Activated CD8-positive, alpha-beta T cell treated with anti-CD3 and anti-CD28 coated beads, Interleukin-2, amount 10 ng/mL, durations not matched to agents 7 days and 5 days (primary cell): ENCODE measurements around the gene STYXL2. TPM values are rescaled to one million over a fixed set of nuclear protein-coding genes. Genes with fewer than 3 reads are reported as not detected.

Experiments used
- ATAC-seq: fragments of 150-1000 bp; cut with Tn5 transposase; one replicate; pipeline ENCODE4 v1.10.0; 2021; ENCODE audit warnings: moderate library complexity
- CTCF ChIA-PET: fragments of 350-600 bp; sonication (Branson Sonifier 250); formaldehyde crosslinking; loops from one replicate; lab custom pipeline; 2021; ENCODE audit warnings: antibody characterized with exemption; lab: Charles Lee
- POLR2A ChIA-PET: fragments of 350-600 bp; sonication (Branson Sonifier 250); formaldehyde crosslinking; loops from one replicate; lab custom pipeline; 2021; ENCODE audit warnings: antibody characterized with exemption; lab: Charles Lee
- DNase-seq: peaks from one replicate; pipeline ENCODE4 v3.0.0-alpha.2; 2020
- H3K27ac Mint-ChIP-seq: one replicate; pipeline ENCODE4 v1.8.0; 2021; ENCODE audit warnings: mild to moderate bottlenecking, mixed read lengths
- H3K27me3 Mint-ChIP-seq: one replicate; pipeline ENCODE4 v1.8.0; 2021; ENCODE audit warnings: low read depth, mixed read lengths
- H3K36me3 Mint-ChIP-seq: one replicate; pipeline ENCODE4 v1.8.0; 2021; ENCODE audit warnings: low read depth, mixed read lengths
- H3K4me1 Mint-ChIP-seq: one replicate; pipeline ENCODE4 v1.8.0; 2021; ENCODE audit warnings: low read depth, mixed read lengths
- H3K4me3 Mint-ChIP-seq: one replicate; pipeline ENCODE4 v1.8.0; 2021; ENCODE audit warnings: mild to moderate bottlenecking, mixed read lengths
- H3K9me3 Mint-ChIP-seq: one replicate; pipeline ENCODE4 v1.8.0; 2022; ENCODE audit warnings: mixed read lengths; ENCODE audit not compliant: insufficient read depth
- total RNA-seq, 2 experiments: library from RNA; stranded (reverse); gene quantifications; one replicate each; pipeline ENCODE4 v1.2.3, GENCODE V29; 2021

STYXL2 gene
- total RNA-seq, 2 experiments from 2014 or later: not detected

DNA sequence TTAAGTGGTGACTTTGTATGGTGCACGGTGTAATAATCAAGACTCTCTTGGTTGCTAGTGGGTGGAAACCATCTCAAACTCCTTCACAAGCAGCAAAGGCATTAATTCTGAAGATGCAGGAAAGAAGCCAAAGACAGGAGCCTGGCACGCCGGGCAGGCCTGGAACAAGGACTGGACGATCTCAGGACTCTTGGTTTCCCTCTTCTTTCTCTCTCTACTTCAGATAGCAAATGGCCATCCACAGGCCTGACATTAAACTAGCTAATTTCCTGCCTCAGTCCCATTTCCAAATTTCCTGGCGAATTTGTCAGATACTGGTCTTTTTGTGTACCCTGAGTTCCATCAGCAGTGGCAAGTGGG lies 28.2 kb downstream of the STYXL2 start:
- no peak for ATAC-seq
- peaks cover 7% of the 10 kb centered on the region for H3K27me3 Mint-ChIP-seq
- no peaks in the 10 kb centered on the region for H3K9me3 Mint-ChIP-seq
- DNase-seq: no peak
- peaks cover 9% of the 10 kb centered on the region for H3K4me1 Mint-ChIP-seq
- H3K4me3 Mint-ChIP-seq: peak overlapping the region; percentile 3
- CTCF ChIA-PET: interaction anchor here (0.7 to 7.3 kb wide), 8 partner anchors 18 to 411 kb away, joined by 3 to 57 read pairs (median 3); no protein-coding TSS in a partner anchor
- H3K36me3 Mint-ChIP-seq: no peaks in the 10 kb centered on the region
- POLR2A ChIA-PET: no interaction called here
- H3K27ac Mint-ChIP-seq: no peak overlapping the region

- Mint-ChIP-seq H3K4me3 (no peak overlapping the region), H3K9me3 (no peaks in the 10 kb centered on the region), H3K36me3 (no peaks in the 10 kb centered on the region), H3K27me3 (peaks cover 10% of the 10 kb centered on the region), H3K27ac (no peak overlapping the region), H3K4me1 (peaks cover 9% of the 10 kb centered on the region)
- ChIA-PET POLR2A (no interaction called here), CTCF (interaction anchor here (0.7 to 7.3 kb wide), 7 partner anchors 18 to 411 kb away, joined by 3 to 57 read pairs (median 3); no protein-coding TSS in a partner anchor)
- ATAC-seq: no peak
- no peak for DNase-seq
Measured at GRCh38 chr1:167122568-167122967, 28.7 kb downstream of the STYXL2 start.

GRCh38 chr1:167126317-167126716 lies 32.4 kb downstream of the STYXL2 start:
- no peaks in the 10 kb centered on the region for H3K9me3 Mint-ChIP-seq
- DNase-seq (no peak), ATAC-seq (no peak)
- H3K36me3 Mint-ChIP-seq: no peaks in the 10 kb centered on the region
- ChIA-PET CTCF (interaction anchor here (1.3 to 7.3 kb wide), 4 partner anchors 59 to 407 kb away, joined by 4 to 57 read pairs (median 6); no protein-coding TSS in a partner anchor), POLR2A (interaction anchor here (1.5 kb wide), 1 partner anchor 94 kb away, joined by 4 read pairs; the partner anchor contains the start of gene POU2F1)
- peaks cover 14% of the 10 kb centered on the region for H3K27me3 Mint-ChIP-seq
- peaks cover 6% of the 10 kb centered on the region for H3K4me1 Mint-ChIP-seq
- no peak overlapping the region for H3K4me3 Mint-ChIP-seq
- H3K27ac Mint-ChIP-seq: no peak overlapping the region

DNA sequence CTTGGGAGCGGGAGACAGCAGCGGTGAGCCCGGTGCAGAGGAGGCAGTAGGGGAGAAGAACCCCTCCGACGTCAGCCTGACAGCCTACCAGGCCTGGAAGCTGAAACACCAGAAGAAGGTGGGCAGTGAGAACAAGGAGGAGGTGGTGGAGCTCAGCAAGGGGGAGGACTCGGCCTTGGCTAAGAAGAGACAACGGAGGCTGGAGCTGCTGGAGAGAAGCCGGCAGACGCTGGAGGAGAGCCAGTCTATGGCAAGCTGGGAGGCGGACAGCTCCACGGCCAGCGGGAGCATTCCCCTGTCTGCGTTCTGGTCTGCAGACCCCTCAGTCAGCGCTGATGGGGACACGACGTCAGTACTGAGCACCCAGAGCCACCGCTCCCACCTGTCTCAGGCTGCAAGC lies 32.9 kb downstream of the STYXL2 start:
- POLR2A ChIA-PET: interaction anchor here (1.5 kb wide), 1 partner anchor 93 kb away, joined by 4 read pairs; the partner anchor contains the start of gene POU2F1
- no peak overlapping the region for H3K27ac Mint-ChIP-seq
- CTCF ChIA-PET: interaction anchor here (0.7 to 7.3 kb wide), 6 partner anchors 58 to 406 kb away, joined by 3 to 57 read pairs (median 4); no protein-coding TSS in a partner anchor
- H3K27me3 Mint-ChIP-seq: peaks cover 18% of the 10 kb centered on the region
- ATAC-seq (no peak), DNase-seq (no peak)
- H3K9me3 Mint-ChIP-seq: no peaks in the 10 kb centered on the region
- H3K4me3 Mint-ChIP-seq: no peak overlapping the region
- H3K4me1 Mint-ChIP-seq: peaks cover 2% of the 10 kb centered on the region
- no peaks in the 10 kb centered on the region for H3K36me3 Mint-ChIP-seq

- ChIA-PET POLR2A (interaction anchor here (1.5 kb wide), 1 partner anchor 93 kb away, joined by 4 read pairs; the partner anchor contains the start of gene POU2F1), CTCF (interaction anchor here (0.7 to 7.3 kb wide), 5 partner anchors 58 to 217 kb away, joined by 3 to 57 read pairs (median 4); no protein-coding TSS in a partner anchor)
- no peak for ATAC-seq
- H3K9me3 Mint-ChIP-seq: no peaks in the 10 kb centered on the region
- H3K4me1 Mint-ChIP-seq: no peaks in the 10 kb centered on the region
- no peak for DNase-seq
- H3K27ac Mint-ChIP-seq: no peak overlapping the region
- H3K36me3 Mint-ChIP-seq: no peaks in the 10 kb centered on the region
- H3K4me3 Mint-ChIP-seq: no peak overlapping the region
- H3K27me3 Mint-ChIP-seq: peaks cover 18% of the 10 kb centered on the region
Measured at GRCh38 chr1:167127236-167127635, 33.4 kb downstream of the STYXL2 start.

DNA sequence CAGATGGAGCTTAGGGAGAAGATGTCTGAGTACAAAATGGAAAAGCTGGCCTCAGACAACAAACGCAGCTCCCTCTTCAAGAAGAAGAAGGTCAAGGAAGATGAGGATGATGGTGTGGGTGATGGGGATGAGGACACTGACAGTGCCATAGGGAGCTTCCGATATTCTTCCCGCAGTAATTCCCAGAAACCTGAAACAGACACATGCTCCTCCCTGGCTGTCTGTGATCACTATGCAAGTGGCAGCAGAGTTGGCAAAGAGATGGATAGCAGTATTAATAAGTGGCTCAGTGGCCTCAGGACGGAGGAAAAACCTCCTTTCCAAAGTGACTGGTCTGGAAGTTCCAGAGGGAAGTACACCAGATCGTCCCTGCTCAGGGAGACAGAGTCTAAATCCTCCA lies 33.8 kb downstream of the STYXL2 start:
- ChIA-PET POLR2A (interaction anchor here (1.5 kb wide), 1 partner anchor 93 kb away, joined by 4 read pairs; the partner anchor contains the start of gene POU2F1), CTCF (interaction anchor here (1.0 to 7.3 kb wide), 5 partner anchors 54 to 217 kb away, joined by 3 to 57 read pairs (median 4); no protein-coding TSS in a partner anchor)
- Mint-ChIP-seq H3K27ac (no peak overlapping the region), H3K36me3 (no peaks in the 10 kb centered on the region), H3K4me1 (no peaks in the 10 kb centered on the region), H3K27me3 (peaks cover 18% of the 10 kb centered on the region), H3K4me3 (no peak overlapping the region), H3K9me3 (no peaks in the 10 kb centered on the region)
- DNase-seq: no peak
- no peak for ATAC-seq

- ATAC-seq (no peak), DNase-seq (no peak)
- H3K4me1 Mint-ChIP-seq: no peaks in the 10 kb centered on the region
- POLR2A ChIA-PET: no interaction called here
- H3K36me3 Mint-ChIP-seq: no peaks in the 10 kb centered on the region
- no peak overlapping the region for H3K4me3 Mint-ChIP-seq
- no peak overlapping the region for H3K27ac Mint-ChIP-seq
- H3K27me3 Mint-ChIP-seq: peaks cover 18% of the 10 kb centered on the region
- CTCF ChIA-PET: interaction anchor here (1.0 to 7.3 kb wide), 4 partner anchors 24 to 69 kb away, joined by 3 to 57 read pairs (median 4); no protein-coding TSS in a partner anchor
- H3K9me3 Mint-ChIP-seq: no peaks in the 10 kb centered on the region
Measured at GRCh38 chr1:167128261-167129227, 34.7 kb downstream of the STYXL2 start.

DNA sequence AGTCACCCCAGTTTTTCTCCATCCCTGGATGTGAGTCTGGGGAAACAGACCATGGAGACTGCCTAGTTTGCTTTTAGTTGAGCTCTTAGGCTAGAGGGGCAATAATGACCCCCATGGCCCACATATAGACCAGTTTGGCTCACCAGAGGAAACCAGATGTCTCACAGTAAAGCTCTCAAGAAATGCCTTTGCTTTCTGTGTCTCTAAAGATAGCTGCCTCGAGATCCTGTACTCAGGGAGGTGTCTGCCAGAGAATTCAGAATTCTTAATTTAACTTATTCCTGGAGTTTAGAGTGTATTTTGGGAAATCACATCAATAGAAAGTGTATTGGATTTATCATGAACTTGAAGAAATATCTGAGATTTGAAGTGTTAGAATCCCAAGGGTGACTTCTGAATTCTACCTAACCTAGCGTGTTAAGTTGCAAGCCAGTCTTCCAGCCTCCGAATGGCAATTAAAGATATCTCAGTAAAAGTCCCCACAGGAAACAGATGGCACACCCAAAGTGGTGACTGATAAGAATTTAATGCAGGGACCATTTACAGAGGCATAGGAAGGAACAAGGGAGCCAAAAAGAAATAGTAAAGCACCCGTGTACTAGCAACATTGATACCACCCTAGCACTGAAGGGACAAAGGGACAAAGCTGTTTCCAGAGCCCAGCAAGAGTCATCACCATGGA lies 37.1 kb downstream of the STYXL2 start:
- POLR2A ChIA-PET: no interaction called here
- H3K9me3 Mint-ChIP-seq: no peaks in the 10 kb centered on the region
- no peak overlapping the region for H3K4me3 Mint-ChIP-seq
- DNase-seq (no peak), ATAC-seq (no peak)
- H3K27ac Mint-ChIP-seq: no peak overlapping the region
- H3K4me1 Mint-ChIP-seq: no peaks in the 10 kb centered on the region
- no peaks in the 10 kb centered on the region for H3K36me3 Mint-ChIP-seq
- CTCF ChIA-PET: interaction anchor here (1.4 kb wide), 1 partner anchor 402 kb away, joined by 3 read pairs; no protein-coding TSS in a partner anchor
- H3K27me3 Mint-ChIP-seq: peaks cover 22% of the 10 kb centered on the region

DNA sequence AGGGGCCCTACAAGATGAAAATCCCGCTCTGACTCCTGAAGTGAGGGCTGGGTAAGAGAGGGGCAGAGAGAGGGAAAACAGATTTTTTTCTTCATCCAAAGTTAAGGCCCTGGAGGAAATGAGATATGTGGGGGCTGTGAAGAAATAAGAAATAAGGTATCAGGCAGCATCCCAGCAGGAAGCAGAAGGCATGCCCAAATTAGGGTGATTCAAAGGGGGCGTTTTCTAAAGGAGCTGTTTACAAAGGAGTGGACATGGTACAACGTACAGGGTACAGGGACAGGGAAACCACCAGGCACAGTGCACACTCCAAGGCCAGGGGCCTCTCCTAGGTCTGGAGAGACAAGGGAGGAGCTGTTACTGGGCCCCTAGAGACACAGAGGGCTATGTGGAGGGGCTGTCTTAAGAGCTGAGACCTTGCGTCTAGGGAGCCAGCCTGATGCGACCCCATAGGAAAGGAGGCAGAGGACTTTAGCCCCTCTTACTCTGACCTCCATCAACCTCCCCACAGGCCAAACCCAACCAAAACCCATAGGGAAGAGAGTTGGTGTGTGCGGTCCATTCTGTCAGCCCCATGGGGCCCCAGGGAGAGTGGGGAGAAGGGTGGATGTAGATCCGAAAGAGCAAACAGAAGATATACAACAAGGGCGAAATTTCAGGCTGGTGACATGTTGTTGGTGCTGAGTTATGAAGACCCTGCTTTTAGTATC lies 38.6 kb downstream of the STYXL2 start:
- no peaks in the 10 kb centered on the region for H3K9me3 Mint-ChIP-seq
- no peaks in the 10 kb centered on the region for H3K4me1 Mint-ChIP-seq
- DNase-seq: no peak
- no peak for ATAC-seq
- H3K27me3 Mint-ChIP-seq: peaks cover 22% of the 10 kb centered on the region
- H3K36me3 Mint-ChIP-seq: no peaks in the 10 kb centered on the region
- no peak overlapping the region for H3K27ac Mint-ChIP-seq
- ChIA-PET CTCF (interaction anchor here (1.8 kb wide), 1 partner anchor 88 kb away, joined by 4 read pairs; no protein-coding TSS in a partner anchor), POLR2A (no interaction called here)
- no peak overlapping the region for H3K4me3 Mint-ChIP-seq

DNA sequence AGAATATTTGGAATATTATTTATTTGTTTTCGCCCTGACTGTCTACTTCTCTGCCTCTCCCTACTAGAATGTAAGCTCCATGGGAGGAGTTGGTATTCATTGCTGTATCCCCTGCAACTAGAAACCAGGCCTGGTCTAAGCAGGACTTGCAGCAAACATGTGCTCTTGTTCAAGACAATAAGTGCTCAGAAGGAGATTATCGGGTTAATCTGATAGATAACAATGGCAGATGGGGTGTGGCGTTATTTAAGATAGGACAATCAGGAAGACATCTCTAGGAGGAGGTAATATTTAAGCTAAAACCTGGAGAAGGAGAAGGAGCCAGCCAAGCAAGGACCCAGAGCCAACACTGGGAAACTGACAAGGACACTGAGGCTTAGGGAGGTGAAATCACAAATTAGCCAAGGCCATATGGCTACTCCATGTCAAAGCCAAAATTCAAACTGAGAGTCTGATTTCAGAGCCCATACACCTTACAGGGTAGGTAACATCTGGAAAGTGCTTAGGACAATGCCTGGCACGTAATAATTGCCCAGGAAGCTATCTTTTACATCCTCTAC lies 41.5 kb downstream of the STYXL2 start:
- H3K27me3 Mint-ChIP-seq: peaks cover 25% of the 10 kb centered on the region
- no peak overlapping the region for H3K27ac Mint-ChIP-seq
- CTCF ChIA-PET: interaction anchor here (1.3 kb wide), 1 partner anchor 11 kb away, joined by 5 read pairs; no protein-coding TSS in a partner anchor
- no peaks in the 10 kb centered on the region for H3K36me3 Mint-ChIP-seq
- no peak for ATAC-seq
- no peaks in the 10 kb centered on the region for H3K4me1 Mint-ChIP-seq
- no peak for DNase-seq
- H3K4me3 Mint-ChIP-seq: no peak overlapping the region
- POLR2A ChIA-PET: interaction anchor here (1.1 kb wide), 1 partner anchor 161 kb away, joined by 6 read pairs; no protein-coding TSS in a partner anchor
- no peaks in the 10 kb centered on the region for H3K9me3 Mint-ChIP-seq
